HEK293 (cell line): Measurements from ENCODE around the gene BLACAT1.

Experiments
- CTCF ChIP-seq: fragments of 450-650 bp; formaldehyde crosslinking; IDR thresholded peaks from 2 replicates; pipeline ENCODE4 v1.5.1; 2016; ENCODE audit warnings: missing biosample characterization, missing genetic modification characterization
- EGR2 ChIP-seq: fragments of 450-650 bp; formaldehyde crosslinking; IDR thresholded peaks from 2 replicates; pipeline ENCODE4 v1.5.1; 2016; ENCODE audit warnings: low read depth, missing biosample characterization, missing genetic modification characterization
- OSR2 ChIP-seq: fragments of 450-650 bp; formaldehyde crosslinking; IDR thresholded peaks from 2 replicates; pipeline ENCODE4 v1.5.1; 2016; ENCODE audit warnings: missing biosample characterization, missing genetic modification characterization
- SALL2 ChIP-seq: fragments of 450-650 bp; formaldehyde crosslinking; IDR thresholded peaks from 2 replicates; pipeline ENCODE4 v1.5.0; 2017; ENCODE audit warnings: missing biosample characterization, mild to moderate bottlenecking, missing genetic modification characterization, borderline replicate concordance
- TCF7L2 ChIP-seq: IDR thresholded peaks from 2 replicates; pipeline ENCODE4 v1.6.1; 2011; ENCODE audit warnings: low read depth, mild to moderate bottlenecking, inconsistent platforms, low read length, moderate library complexity, borderline replicate concordance
- ZBTB17 ChIP-seq: fragments of 450-650 bp; formaldehyde crosslinking; IDR thresholded peaks from 2 replicates; pipeline ENCODE4 v1.5.1; 2016; ENCODE audit warnings: missing biosample characterization, missing genetic modification characterization
- ZNF10 ChIP-seq: fragments of 450-650 bp; formaldehyde crosslinking; IDR thresholded peaks from 2 replicates; pipeline ENCODE4 v1.5.1; 2017; ENCODE audit warnings: missing biosample characterization, missing genetic modification characterization
- ZNF132 ChIP-seq: fragments of 450-650 bp; formaldehyde crosslinking; IDR thresholded peaks from 2 replicates; pipeline ENCODE4 v1.5.1; 2017; ENCODE audit warnings: missing biosample characterization, missing genetic modification characterization, borderline replicate concordance
- ZNF530 ChIP-seq: fragments of 450-650 bp; formaldehyde crosslinking; IDR thresholded peaks from 2 replicates; pipeline ENCODE4 v1.5.1; 2016; ENCODE audit warnings: low read depth, missing biosample characterization, missing genetic modification characterization
- ZNF660 ChIP-seq: fragments of 450-650 bp; IDR thresholded peaks from 2 replicates; pipeline ENCODE4 v1.5.1; 2018; ENCODE audit warnings: missing biosample characterization, mild to moderate bottlenecking, missing genetic modification characterization

GRCh38 chr1:205474571-205474970, 18.7 kb upstream of the BLACAT1 start:
- TF ChIP-seq CTCF (tag by site-specific recombination) (no peak), ZNF530 (tag by site-specific recombination) (no peak), EGR2 (tag by site-specific recombination) (no peak), ZNF132 (tag by site-specific recombination) (no peak), ZBTB17 (tag by site-specific recombination) (no peak), ZNF10 (no peak), OSR2 (no peak), ZNF660 (tag by site-specific recombination) (no peak), SALL2 (tag by site-specific recombination) (no peak), TCF7L2 (no peak)
